HepG2 (cell line): Measurements from ENCODE around the gene CLIC6. TPM values are rescaled to one million over a fixed set of nuclear protein-coding genes. Genes with fewer than 3 reads are reported as not detected.

Experiments
- ATAC-seq: fragments of 200-7000 bp; cut with Tn5 transposase; 3 replicates; pipeline ENCODE4 v1.9.1; 2020; ENCODE audit warnings: mild to moderate bottlenecking, moderate library complexity
- BruUV-seq: library from RNA; stranded (reverse); fragments of 400-500 nt; replicated peaks from 2 replicates; lab custom pipeline; 2021; lab: Mats Ljungman, UMichigan
- CTCF ChIA-PET: fragments of 300-600 bp; formaldehyde crosslinking; extraction: SDS; loops from one replicate; lab custom pipeline; 2021; ENCODE audit warnings: low total read pairs, inconsistent platforms, low intra/inter-chr PET ratio; lab: Yijun Ruan, JAX
- POLR2A ChIA-PET: fragments of 350-600 bp; sonication (Branson Sonifier 250); formaldehyde crosslinking; loops from one replicate; lab custom pipeline; 2020; ENCODE audit warnings: antibody characterized with exemption, inconsistent platforms; lab: Yijun Ruan, JAX
- DNase-seq: peaks from one replicate; pipeline ENCODE4 v3.0.0-alpha.2; 2015; ENCODE audit warnings: low spot score
- FAIRE-seq: peaks from 3 replicates; lab custom pipeline; 2011; peaks lifted over from hg19 to GRCh38; lab: Jason Lieb, UNC
- H2AFZ ChIP-seq: one replicate; pipeline ENCODE4 v1.6.1; 2011; ENCODE audit warnings: low read length, inconsistent platforms
- H3K27ac ChIP-seq: fragments of 300-600 bp; 3 replicates; pipeline ENCODE4 v1.8.0; 2011; ENCODE audit warnings: mixed run types, mild to moderate bottlenecking, mixed read lengths, low read length, inconsistent platforms; ENCODE audit not compliant: insufficient read depth; ENCODE audit errors: extremely low read length
- H3K27me3 ChIP-seq, 2 experiments: fragments of 200-600 bp in 1 of 2; 2 replicates in 1 of 2; 3 replicates in 1 of 2; pipeline versions ENCODE4 v1.6.0 to v1.8.0; 2011; ENCODE audit warnings: low read length in 2 of 2, mild to moderate bottlenecking in 2 of 2, moderate library complexity in 2 of 2, inconsistent platforms in 1 of 2; ENCODE audit not compliant: insufficient read depth in 2 of 2, control insufficient read depth in 1 of 2
- H3K36me3 ChIP-seq, 2 experiments: fragments of 200-600 bp in 1 of 2; replicated peaks in 1 of 2; 2 replicates in 1 of 2; 3 replicates in 1 of 2; pipeline versions ENCODE4 v1.5.1 to v1.8.0; 2011; ENCODE audit warnings: low read length in 2 of 2, inconsistent platforms in 1 of 2; ENCODE audit not compliant: insufficient read depth in 2 of 2, control insufficient read depth in 1 of 2
- H3K4me1 ChIP-seq: 2 replicates; pipeline ENCODE4 v1.5.1; 2012; ENCODE audit warnings: low read length, inconsistent platforms; ENCODE audit not compliant: insufficient read depth
- H3K4me2 ChIP-seq: 2 replicates; pipeline ENCODE4 v1.6.0; 2011; ENCODE audit warnings: low read depth, low read length, inconsistent platforms
- H3K4me3 ChIP-seq, 3 experiments: fragments of 200-600 bp in 1 of 3; sonication (generic), shearing (Covaris generic) in 1 of 3; replicated peaks in 1 of 3; 2 replicates each; pipeline ENCODE4 v1.5.1; 2011 to 2016; ENCODE audit warnings: low read length in 3 of 3, inconsistent platforms in 2 of 3, low read depth in 2 of 3, mild to moderate bottlenecking in 2 of 3, control low read depth in 1 of 3, mixed read lengths in 1 of 3; ENCODE audit not compliant: insufficient read depth in 1 of 3
- H3K79me2 ChIP-seq: one replicate; pipeline ENCODE4 v1.6.1; 2011; ENCODE audit warnings: low read length, inconsistent platforms; ENCODE audit not compliant: insufficient read depth
- H3K9ac ChIP-seq: 2 replicates; pipeline ENCODE4 v1.6.0; 2011; ENCODE audit warnings: mild to moderate bottlenecking, low read depth, low read length, inconsistent platforms; ENCODE audit not compliant: insufficient read depth
- H3K9me3 ChIP-seq: 2 replicates; pipeline ENCODE4 v1.5.1; 2012; ENCODE audit warnings: mild to moderate bottlenecking, low read length
- H4K20me1 ChIP-seq: 2 replicates; pipeline ENCODE4 v1.6.0; 2011; ENCODE audit warnings: inconsistent platforms, mild to moderate bottlenecking, low read length, moderate library complexity; ENCODE audit not compliant: insufficient read depth
- KDM5B ChIP-seq: sonication (generic); formaldehyde crosslinking; IDR thresholded peaks from 2 replicates; pipeline ENCODE4 v1.4.0; 2020; ENCODE audit warnings: missing genetic modification reagents, mild to moderate bottlenecking, borderline replicate concordance
- MEIS2 ChIP-seq: sonication (generic); formaldehyde crosslinking; IDR thresholded peaks from 2 replicates; pipeline ENCODE4 v1.9.0; 2021; ENCODE audit warnings: mild to moderate bottlenecking, missing genetic modification reagents
- SP1 ChIP-seq, 2 experiments: fragments of 450-650 bp in 1 of 2; sonication (generic) in 1 of 2; formaldehyde crosslinking in 1 of 2; IDR thresholded peaks; 2 replicates each; pipeline versions ENCODE4 v1.4.0 to v1.6.1; 2016 to 2020; ENCODE audit warnings: missing genetic modification reagents in 1 of 2
- ZNF138 ChIP-seq: sonication (generic); formaldehyde crosslinking; IDR thresholded peaks from 2 replicates; pipeline ENCODE4 v1.5.0; 2020; ENCODE audit warnings: mild to moderate bottlenecking, low read depth, missing genetic modification reagents
- WGBS: methylation state at CpG from one replicate; pipeline ENCODE4 v1.1.6; 2017; ENCODE audit warnings: low lambda C conversion rate; 5-methylcytosine and 5-hydroxymethylcytosine counted together
- in situ Hi-C: cut with HindIII; loops from 2 replicates; pipeline ENCODE4 v1.10.0; 2017; ENCODE audit warnings: low pct_unique_long_range_greater_than_20kb; ENCODE audit not compliant: extremely low pct_ligation_motif_present
- intact Hi-C: fragments of 100-400 bp; cut with micrococcal nuclease; formaldehyde crosslinking; loops from one replicate; pipeline ENCODE4 v1.10.0; 2022; ENCODE audit not compliant: unreplicated experiment
- polyA plus RNA-seq, 8 experiments: library from polyadenylated mRNA; depleted of rRNA in 3 of 8; stranded (reverse) in 7 of 8; unstranded in 1 of 8; fragments of >200 nt; fragmentation: Illumina TruSeq in 4 of 8; extraction: Trizol in 4 of 8; gene quantifications; 2 replicates each; pipeline versions ENCODE4 v1.2.1 to v1.2.3, GENCODE V29; 2011 to 2016; ENCODE audit warnings: low read depth in 4 of 8, missing spikeins in 1 of 8, mixed read lengths in 1 of 8; ENCODE audit not compliant: insufficient read depth in 1 of 8
- total RNA-seq, 5 experiments: library from RNA; depleted of rRNA; stranded (reverse); fragments of >200 nt; fragmentation: Illumina TruSeq; extraction: Trizol; gene quantifications; 2 replicates each; pipeline ENCODE4 v1.2.3, GENCODE V29; 2016; ENCODE audit warnings: low read depth in 1 of 5
- TF ChIP-seq, protein P1 (sequence below): sonication (generic); formaldehyde crosslinking; IDR thresholded peaks from 2 replicates; pipeline ENCODE4 v1.5.0; 2020; ENCODE audit warnings: missing genetic modification reagents
- TF ChIP-seq, protein P2 (sequence below): IDR thresholded peaks from 2 replicates; pipeline ENCODE4 v1.6.1; 2016; ENCODE audit warnings: missing biosample characterization, missing genetic modification reagents, low read depth

Gene CLIC6
- total and polyA plus RNA-seq, 2 of the 13 experiments (the other 11 are each of a cell fraction or from before 2014, with no cell fraction given) = not detected

DNA sequence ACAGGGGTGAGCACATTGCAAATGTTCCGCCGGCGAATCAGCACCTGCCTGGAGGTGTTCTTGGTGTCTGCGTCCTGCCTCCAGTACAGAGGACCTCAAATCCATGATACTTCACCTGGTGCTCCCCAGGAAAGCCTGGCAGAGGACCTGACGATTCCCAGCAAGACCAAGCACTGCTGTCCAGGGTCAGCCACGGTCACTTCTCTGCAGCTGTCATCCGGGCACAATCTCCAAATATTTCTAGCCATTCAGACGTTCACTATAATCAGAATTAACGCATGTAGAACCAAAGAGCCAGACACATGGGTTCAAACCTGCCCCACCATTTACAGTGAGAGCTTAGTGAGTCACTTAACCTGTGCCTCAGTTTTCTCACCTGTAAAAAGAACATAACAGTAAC lies 74.5 kb downstream of the CLIC6 start (continued):
- TF ChIP-seq, protein P1, sequence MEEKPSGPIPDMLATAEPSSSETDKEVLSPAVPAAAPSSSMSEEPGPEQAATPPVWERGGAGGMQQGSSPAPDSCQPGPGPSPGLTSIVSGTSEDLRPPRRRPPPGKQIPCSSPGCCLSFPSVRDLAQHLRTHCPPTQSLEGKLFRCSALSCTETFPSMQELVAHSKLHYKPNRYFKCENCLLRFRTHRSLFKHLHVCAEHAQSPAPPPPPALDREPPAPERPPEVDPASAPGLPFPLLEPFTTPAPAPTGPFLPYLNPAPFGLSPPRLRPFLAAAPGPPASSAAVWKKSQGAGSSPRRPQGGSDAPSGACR (CRISPR knock-in tag) = no peak
- no peak for TF ChIP-seq KDM5B
- TF ChIP-seq, protein P2, sequence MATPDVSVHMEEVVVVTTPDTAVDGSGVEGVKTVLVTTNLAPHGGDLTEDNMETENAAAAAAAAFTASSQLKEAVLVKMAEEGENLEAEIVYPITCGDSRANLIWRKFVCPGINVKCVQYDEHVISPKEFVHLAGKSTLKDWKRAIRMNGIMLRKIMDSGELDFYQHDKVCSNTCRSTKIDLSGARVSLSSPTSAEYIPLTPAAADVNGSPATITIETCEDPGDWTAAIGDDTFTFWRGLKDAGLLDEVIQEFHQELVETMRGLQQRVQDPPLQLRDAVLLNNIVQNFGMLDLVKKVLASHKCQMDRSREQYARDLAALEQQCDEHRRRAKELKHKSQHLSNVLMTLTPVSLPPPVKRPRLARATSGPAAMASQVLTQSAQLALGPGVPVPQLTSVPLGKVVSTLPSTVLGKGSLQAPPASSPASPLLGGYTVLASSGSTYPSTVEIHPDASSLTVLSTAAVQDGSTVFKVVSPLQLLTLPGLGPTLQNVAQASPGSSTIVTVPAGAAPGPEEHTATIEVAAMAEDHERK (CRISPR knock-in tag) = no peak

- ATAC-seq = no peak
Observed at GRCh38 chr21:34743831-34744230, 75.0 kb downstream of the CLIC6 start.

More at GRCh38 chr21:34743831-34744230, 75.0 kb downstream of the CLIC6 start:
- in situ Hi-C loops = loop anchor here (25.0 kb wide), 1 partner anchor 668 kb away; no protein-coding TSS in a partner anchor
- no peak overlapping the region for H3K4me3 ChIP-seq
- H2AFZ ChIP-seq = no peak overlapping the region
- H3K36me3 ChIP-seq = no peaks in the 10 kb centered on the region
- DNase-seq = no peak
- no peak for TF ChIP-seq SP1 (IDR thresholded peaks at IDR 0.05)
- no peak for TF ChIP-seq SP1 (CRISPR knock-in tag; IDR thresholded peaks at IDR 0.05)
- no peak for TF ChIP-seq MEIS2 (CRISPR knock-in tag)
- no peak for TF ChIP-seq ZNF138 (CRISPR knock-in tag)
- TF ChIP-seq, all 625 proteins: peak for 0
- H4K20me1 ChIP-seq = no peaks in the 10 kb centered on the region
- FAIRE-seq = no peak
- BruUV-seq = no TSS peak
- H3K4me2 ChIP-seq = no peak overlapping the region
- ChIA-PET POLR2A (interaction anchor here (1.2 kb wide), 1 partner anchor 144 kb away, joined by 5 read pairs; no protein-coding TSS in a partner anchor), CTCF (no interaction called here)
- intact Hi-C loops = loop anchor here (2.0 kb wide), 1 partner anchor 1097 kb away; no protein-coding TSS in a partner anchor
- H3K79me2 ChIP-seq = peaks cover 2% of the 10 kb centered on the region
- H3K4me1 ChIP-seq = peaks cover 38% of the 10 kb centered on the region
- WGBS = 32% methylated on average over 8 of the region's 9 CpGs
- no peak overlapping the region for H3K27ac ChIP-seq
- H3K9ac ChIP-seq = no peak overlapping the region
- H3K9me3 ChIP-seq = no peaks in the 10 kb centered on the region
- H3K27me3 ChIP-seq = 0 out of 5 replicates have a peak, but pooled peaks cover 0 to 8% of the 10 kb centered on the region in 2 experiments
